ENCODE results near the gene ABHD3.
"Not testable (repeated sequence)": the region's sequence is repeated elsewhere in the genome, so short reads cannot be mapped to it uniquely, and the experiment has no call there.

Gene ABHD3

GRCh38 chr18:21704603-21705364 lies at the start of gene ABHD3:
ABHD3 (minus strand) TSS chr18:21704774; CDS start chr18:21704665, 109 bp downstream.
- peak; percentile 87 for DNase-seq

DNA sequence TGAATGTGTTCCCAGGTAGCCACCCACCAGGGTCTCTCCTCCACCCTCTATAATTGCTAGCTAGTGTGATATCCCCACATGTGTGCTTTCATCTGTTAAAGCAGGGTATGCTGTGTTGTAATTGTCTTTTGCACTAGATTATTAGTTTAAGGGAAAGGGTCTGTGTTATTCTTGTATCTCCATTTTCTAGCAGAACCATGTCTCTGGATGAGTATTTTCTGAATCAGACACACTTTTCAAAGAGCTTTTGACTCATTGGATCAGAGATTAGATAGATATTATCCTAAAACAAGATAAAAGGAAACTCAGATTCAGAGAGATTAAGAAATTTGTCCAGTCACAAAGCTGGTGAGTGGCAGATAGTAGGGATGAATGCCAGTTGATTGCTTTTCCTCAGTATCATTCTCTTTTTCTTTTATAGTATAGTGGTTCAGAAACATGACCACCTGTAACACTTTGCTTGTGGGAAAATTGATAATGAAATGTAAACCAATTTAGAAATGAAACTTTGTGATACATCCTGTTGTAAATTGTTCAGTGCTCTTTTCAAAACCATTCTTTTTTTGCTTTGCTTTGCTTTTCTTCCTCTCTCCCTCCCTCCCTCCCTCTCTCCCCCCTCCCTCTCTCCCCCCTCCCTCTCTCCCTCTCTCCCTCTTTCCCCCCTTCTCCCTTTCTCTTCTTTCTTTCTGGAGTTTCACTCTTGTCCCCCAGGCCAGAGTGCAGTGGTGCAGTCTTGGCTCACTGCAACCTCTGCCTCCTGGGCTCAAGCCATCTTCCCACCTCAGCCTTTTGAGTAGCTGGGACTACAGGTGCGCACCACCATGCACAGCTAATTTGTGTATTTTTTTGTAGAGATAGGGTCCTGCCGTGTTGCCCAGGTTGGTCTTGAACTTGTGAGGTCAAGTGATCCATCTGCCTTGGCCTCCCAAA lies 43.5 kb upstream of the ABHD3 start:
- no peak for DNase-seq

DNA sequence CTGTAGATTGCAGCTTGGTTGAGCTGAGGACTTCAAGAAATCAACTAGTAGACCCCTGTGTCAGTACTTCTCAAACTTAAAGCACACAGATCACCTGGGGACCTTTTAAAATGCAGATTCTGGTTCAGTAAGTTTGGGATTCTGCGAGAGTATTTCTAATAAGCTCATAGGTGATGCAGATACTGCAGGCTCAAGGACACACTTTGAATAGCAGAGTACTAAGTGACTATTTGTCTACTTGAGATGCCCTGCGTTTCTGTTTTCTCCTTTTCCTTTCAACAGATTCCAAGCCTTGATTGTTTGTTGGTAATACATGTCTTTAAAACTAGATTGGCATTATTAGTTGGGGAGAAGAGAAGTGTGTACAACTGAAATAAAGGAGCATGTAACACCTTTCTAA lies 42.7 kb upstream of the ABHD3 start:
- DNase-seq: no peak

GRCh38 chr18:21745231-21745630 lies 40.7 kb upstream of the ABHD3 start:
- no peak for DNase-seq

GRCh38 chr18:21743166-21743832 lies 38.7 kb upstream of the ABHD3 start:
- DNase-seq: no peak

- peak; percentile 27 for DNase-seq
Measured at GRCh38 chr18:21742315-21742687, 37.7 kb upstream of the ABHD3 start.

GRCh38 chr18:21741562-21742314 lies 37.2 kb upstream of the ABHD3 start:
- DNase-seq: no peak

- DNase-seq: no peak
Measured at GRCh38 chr18:21741312-21741561, 36.7 kb upstream of the ABHD3 start.

- peak; percentile 96 for DNase-seq
Measured at GRCh38 chr18:21740538-21741311, 36.2 kb upstream of the ABHD3 start, which contains the start of gene MIB1. MIB1 (plus strand) TSS chr18:21740792; CDS start chr18:21741584, 792 bp downstream.

DNA sequence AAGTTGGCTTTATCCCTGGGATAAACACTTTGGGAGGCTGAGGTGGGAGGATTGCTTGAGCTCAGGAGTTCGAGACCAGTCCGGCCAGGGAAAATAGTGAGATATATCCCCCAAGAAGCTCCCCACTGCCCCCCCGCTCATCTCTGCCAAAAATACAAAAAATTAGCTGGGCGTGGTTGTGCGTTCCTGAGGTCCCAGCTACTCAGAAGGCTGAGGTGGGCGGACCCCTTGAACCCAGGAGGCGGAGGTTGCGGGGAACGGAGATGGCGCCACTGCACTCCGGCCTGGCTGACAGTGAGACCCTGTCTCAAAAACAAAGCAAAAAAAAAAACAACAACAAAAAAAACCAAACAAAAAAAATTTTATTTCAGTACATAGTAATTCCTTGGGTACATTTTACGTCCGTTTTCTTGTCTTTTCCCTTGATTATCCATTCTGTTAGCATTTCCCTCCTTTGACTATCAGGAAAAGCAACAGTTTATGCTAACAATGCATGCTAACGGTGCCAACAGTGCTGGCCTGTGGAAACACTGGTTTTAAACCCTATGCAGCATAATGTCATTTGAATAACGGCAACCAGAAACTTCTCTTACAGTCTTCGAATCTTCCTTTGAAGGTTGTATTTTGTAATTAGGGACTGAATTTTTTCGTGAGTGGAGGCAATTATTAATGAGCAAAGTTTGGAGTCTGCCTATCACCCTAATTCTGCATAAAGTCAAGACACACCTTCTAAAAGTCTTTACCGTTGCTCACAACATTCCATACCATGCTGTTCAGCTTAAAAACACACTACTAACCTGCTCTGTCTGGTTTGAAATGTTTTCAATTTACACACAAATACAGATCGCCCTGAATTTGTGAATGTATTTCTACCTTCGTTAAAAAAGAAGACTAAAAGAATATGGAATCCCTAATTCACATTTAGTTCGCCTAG lies 35.3 kb upstream of the ABHD3 start:
- DNase-seq: no peak

GRCh38 chr18:21736926-21737325 lies 32.4 kb upstream of the ABHD3 start:
- DNase-seq: not testable (repeated sequence)

DNA sequence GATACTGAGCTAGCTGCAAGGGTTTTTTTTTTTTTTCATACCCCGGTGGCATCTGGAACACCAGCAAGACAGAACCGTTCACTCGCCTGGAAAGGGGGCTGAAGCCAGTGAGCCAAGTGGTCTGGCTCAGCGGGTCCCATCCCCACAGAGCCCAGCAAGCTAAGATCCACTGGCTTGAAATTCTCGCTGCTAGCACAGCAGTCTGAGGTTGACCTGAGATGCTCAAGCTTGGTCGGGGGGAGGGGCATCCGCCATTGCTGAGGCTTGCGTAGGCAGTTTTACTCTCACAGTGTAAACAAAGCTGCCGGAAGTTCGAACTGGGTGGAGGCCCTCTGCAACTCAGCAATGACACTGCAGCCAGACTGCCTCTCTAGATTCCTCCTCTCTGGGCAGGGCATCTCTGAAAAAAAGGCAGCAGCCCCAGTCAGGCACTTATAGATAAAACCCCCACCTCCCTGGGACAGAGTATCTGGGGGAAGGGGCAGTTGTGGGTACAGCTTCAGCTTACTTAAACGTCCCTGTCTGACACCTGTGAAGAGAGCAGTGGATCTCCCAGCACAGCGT lies 31.0 kb upstream of the ABHD3 start:
- DNase-seq: no peak

- no peak for DNase-seq
Measured at GRCh38 chr18:21733011-21733410, 28.4 kb upstream of the ABHD3 start.

DNA sequence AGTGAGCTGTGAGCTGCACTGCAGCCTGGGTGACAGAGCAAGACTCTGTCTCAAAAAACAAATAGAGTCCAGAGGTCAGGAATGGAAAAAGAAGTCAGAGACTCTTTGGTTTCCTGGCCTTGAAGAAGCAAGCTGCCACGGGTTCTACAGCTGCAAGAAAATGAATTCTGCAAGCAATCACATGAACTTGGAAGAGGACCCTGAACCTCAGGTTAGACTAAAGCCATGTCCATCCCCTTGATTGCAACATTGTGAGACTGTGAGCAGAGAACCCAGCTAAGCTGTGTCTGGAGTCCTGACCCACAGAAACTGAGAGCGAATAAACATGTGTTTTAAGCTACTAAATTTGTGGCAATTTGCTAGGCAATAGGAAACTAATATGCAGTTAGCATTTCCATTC lies 23.1 kb upstream of the ABHD3 start:
- no peak for DNase-seq

- no peak for DNase-seq
Measured at GRCh38 chr18:21725201-21725600, 20.6 kb upstream of the ABHD3 start.

DNA sequence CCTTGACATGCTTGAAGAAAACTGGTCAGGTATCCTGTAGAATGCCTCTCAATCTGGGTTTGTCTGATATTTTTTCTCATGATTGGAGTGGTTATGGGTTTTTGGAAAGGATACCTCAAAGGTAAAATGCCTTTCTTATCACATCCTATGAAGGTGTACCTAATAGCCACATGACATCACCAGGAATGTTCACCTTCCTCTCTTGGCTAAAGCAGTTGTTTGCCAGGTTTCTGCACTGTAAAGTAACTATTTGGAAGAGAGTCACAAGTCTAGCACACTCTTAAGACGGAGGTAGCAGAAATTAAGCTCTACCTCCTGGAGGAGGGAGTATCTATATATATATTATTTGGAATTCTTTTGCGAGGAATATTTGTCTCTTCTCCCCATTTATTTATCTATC lies 18.1 kb upstream of the ABHD3 start:
- no peak for DNase-seq

- no peak for DNase-seq
Measured at GRCh38 chr18:21714474-21714873, 9.9 kb upstream of the ABHD3 start.

- DNase-seq: not testable (repeated sequence)
Measured at GRCh38 chr18:21707130-21707529, 2.6 kb upstream of the ABHD3 start.

GRCh38 chr18:21706386-21706865 lies 1.9 kb upstream of the ABHD3 start:
- no peak for DNase-seq

DNA sequence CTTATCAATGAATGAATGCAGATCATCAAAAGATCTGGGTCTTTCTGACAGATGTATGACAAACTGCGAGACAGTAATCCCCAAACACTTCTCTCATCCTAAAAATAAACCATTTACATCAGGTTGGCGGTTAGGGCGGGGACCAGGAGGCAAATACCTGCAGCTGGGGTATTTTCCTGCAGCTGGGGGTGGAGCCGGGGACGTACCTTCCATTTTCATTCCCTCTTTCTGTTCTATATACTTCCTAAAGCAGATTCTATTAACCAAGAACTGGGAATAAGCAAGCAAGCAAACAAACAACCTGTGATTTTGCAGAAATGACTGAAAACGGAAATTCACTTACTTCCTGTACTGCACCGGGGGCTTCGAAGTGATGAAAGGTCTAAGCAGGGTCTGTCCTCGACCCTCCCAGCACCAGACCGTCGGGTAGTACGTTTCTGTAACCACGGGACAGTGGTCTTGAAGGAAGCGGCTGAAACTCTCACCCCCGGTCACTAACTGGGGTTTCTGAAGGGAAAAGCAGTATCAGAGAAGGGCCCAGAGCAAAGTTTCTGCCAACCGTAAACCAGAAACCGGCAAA lies 1.2 kb downstream of the ABHD3 start:
- no peak for DNase-seq

Measured in kidney glomerular epithelial cell (primary cell).